ENCODE data around the gene SIPA1L3.

The SIPA1L3 gene

GRCh38 chr19:38213469-38213868 is 306.5 kb downstream of the SIPA1L3 start:
- TF ChIP-seq, protein P1, sequence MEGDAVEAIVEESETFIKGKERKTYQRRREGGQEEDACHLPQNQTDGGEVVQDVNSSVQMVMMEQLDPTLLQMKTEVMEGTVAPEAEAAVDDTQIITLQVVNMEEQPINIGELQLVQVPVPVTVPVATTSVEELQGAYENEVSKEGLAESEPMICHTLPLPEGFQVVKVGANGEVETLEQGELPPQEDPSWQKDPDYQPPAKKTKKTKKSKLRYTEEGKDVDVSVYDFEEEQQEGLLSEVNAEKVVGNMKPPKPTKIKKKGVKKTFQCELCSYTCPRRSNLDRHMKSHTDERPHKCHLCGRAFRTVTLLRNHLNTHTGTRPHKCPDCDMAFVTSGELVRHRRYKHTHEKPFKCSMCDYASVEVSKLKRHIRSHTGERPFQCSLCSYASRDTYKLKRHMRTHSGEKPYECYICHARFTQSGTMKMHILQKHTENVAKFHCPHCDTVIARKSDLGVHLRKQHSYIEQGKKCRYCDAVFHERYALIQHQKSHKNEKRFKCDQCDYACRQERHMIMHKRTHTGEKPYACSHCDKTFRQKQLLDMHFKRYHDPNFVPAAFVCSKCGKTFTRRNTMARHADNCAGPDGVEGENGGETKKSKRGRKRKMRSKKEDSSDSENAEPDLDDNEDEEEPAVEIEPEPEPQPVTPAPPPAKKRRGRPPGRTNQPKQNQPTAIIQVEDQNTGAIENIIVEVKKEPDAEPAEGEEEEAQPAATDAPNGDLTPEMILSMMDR (IDR thresholded peaks at IDR 0.05; ENCODE audit: insufficient read depth, missing control alignments), result no peak
- FAIRE-seq, result no peak
- DNase-seq (ENCODE audit: insufficient read length, low spot score), result no peak

GRCh38 chr19:38213911-38214625 is 307.1 kb downstream of the SIPA1L3 start:
- DNase-seq (ENCODE audit: insufficient read length, low spot score) (no peak), FAIRE-seq (no peak)
- TF ChIP-seq, protein P1 (IDR thresholded peaks at IDR 0.05; ENCODE audit: insufficient read depth, missing control alignments), result no peak

DNA sequence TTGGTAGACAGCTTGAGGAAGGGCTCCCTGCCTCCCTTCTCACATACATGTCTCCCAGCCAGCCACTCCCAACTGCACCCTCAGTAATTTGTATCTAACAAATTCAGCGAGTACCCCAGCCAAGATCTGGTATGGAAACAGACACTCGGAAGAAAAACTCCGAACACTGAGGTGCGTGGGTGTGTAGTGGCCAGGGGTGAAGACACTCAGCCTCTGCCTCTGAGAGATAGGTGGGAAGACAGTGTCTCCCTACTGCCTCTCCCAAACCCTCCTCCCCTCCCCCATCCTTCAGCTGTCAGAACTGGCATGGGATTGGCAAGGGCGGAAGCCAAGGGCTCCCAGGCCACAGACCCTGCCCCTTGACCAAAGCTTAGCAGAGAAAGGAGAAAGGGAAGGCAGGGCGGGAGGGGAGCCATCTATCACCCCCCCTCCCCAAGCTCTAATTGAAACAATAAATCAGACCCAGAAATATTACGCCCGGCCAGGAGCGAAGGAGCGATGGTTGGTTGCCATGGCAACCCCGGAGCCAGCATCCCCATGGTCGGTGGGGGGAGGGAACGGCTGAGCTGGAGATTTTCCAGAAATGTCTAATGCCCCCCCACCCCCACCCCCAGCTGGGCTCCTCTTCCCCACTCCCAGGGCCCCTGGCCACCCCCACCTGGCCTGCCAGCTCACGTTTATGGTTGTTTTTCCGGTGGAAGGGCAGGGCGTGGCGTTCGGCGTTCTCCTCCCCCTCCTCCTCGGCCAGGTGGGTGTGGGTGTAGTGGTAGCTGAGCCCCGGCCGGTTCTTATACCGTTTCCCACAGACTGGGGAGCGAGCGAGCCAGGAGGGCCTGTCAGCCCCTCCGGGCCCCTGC is 310.0 kb downstream of the SIPA1L3 start:
- DNase-seq (ENCODE audit: insufficient read length, low spot score) (no peak), FAIRE-seq (no peak)
- TF ChIP-seq, protein P1 (IDR thresholded peaks at IDR 0.05; ENCODE audit: insufficient read depth, missing control alignments), result no peak

DNA sequence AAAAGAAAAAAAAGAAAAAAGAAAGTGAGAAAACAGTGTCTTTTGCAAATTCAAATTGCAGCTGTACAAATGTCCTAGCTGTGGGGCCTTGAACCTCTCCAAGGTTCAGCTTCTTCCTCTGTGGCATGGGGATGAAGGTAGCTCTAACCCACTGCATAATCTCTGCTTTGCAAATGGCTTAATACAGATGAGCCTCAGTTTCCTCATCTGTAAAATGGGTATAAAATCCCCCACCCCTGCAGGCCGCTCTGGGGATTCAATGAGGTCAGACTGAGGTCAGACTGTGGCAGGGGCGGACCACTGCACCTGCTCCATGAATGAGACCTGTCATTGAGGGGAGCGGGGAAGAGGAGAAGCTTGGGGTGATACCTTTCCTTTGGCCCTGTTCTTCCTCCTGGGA is 311.2 kb downstream of the SIPA1L3 start:
- no peak for FAIRE-seq
- TF ChIP-seq, protein P1 (IDR thresholded peaks at IDR 0.05; ENCODE audit: insufficient read depth, missing control alignments), result no peak
- DNase-seq (ENCODE audit: insufficient read length, low spot score), result no peak

GRCh38 chr19:38219221-38219620 is 312.2 kb downstream of the SIPA1L3 start:
- no peak for FAIRE-seq
- no peak for DNase-seq (ENCODE audit: insufficient read length, low spot score)
- TF ChIP-seq, protein P1 (IDR thresholded peaks at IDR 0.05; ENCODE audit: insufficient read depth, missing control alignments), result no peak

DNA sequence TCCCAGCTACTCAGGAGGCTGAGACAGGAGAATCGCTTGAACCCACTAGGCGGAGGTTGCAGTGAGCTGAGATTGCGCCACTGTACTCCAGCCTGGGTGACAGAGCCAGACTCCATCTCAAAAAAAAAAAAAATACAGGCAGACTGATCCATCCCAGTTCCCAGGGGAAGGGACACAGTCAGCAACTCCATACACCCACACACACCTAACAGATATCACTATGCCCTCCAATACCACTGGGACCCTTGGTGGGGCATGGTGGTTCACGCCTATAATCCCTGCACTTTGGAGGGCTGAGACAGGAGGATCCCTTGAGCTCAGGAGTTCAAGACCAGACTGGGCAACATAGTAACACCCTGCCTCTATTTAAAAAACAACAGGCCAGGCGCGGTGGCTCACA is 314.4 kb downstream of the SIPA1L3 start:
- TF ChIP-seq, protein P1 (IDR thresholded peaks at IDR 0.05; ENCODE audit: insufficient read depth, missing control alignments), result no peak
- DNase-seq (ENCODE audit: insufficient read length, low spot score) (no peak), FAIRE-seq (no peak)

Measured in D721Med (cell line).